GM12865 (cell line): ENCODE results near the gene DIMT1.

Source experiments
- DNase-seq: peaks from one replicate; pipeline ENCODE4 v3.0.0; 2010; ENCODE audit warnings: low read depth
- H3K4me3 ChIP-seq: 2 replicates; pipeline ENCODE4 v1.5.1; 2011; ENCODE audit warnings: mild to moderate bottlenecking, low read depth, low read length, control low read depth
- TF ChIP-seq, protein P1 (sequence below): IDR thresholded peaks from 2 replicates; pipeline ENCODE4 v1.5.1; 2011; ENCODE audit warnings: low read length, control low read depth, low read depth, inconsistent platforms; ENCODE audit not compliant: insufficient read depth; ENCODE audit errors: missing control alignments

The DIMT1 gene

DNA sequence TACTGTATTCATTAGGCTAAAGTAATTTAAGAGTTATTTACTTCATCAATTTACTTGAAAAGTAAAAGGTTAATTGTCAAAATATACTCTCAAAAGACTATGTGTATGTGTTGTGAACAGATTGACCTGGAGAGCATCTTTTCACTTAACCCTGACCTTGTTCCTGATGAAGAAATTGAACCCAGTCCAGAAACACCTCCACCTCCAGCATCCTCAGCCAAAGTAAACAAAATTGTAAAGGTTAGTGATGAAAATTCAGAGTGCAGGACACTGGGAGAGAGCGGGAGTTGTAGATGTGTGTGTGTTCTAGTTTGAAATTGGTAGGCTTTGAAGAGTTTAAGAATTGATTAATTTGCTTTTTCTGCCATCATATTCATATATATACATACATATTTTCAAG lies 55.8 kb downstream of the DIMT1 start:
- no peak for DNase-seq
- no peak overlapping the region for H3K4me3 ChIP-seq
- TF ChIP-seq, protein P1, sequence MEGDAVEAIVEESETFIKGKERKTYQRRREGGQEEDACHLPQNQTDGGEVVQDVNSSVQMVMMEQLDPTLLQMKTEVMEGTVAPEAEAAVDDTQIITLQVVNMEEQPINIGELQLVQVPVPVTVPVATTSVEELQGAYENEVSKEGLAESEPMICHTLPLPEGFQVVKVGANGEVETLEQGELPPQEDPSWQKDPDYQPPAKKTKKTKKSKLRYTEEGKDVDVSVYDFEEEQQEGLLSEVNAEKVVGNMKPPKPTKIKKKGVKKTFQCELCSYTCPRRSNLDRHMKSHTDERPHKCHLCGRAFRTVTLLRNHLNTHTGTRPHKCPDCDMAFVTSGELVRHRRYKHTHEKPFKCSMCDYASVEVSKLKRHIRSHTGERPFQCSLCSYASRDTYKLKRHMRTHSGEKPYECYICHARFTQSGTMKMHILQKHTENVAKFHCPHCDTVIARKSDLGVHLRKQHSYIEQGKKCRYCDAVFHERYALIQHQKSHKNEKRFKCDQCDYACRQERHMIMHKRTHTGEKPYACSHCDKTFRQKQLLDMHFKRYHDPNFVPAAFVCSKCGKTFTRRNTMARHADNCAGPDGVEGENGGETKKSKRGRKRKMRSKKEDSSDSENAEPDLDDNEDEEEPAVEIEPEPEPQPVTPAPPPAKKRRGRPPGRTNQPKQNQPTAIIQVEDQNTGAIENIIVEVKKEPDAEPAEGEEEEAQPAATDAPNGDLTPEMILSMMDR: no peak

DNA sequence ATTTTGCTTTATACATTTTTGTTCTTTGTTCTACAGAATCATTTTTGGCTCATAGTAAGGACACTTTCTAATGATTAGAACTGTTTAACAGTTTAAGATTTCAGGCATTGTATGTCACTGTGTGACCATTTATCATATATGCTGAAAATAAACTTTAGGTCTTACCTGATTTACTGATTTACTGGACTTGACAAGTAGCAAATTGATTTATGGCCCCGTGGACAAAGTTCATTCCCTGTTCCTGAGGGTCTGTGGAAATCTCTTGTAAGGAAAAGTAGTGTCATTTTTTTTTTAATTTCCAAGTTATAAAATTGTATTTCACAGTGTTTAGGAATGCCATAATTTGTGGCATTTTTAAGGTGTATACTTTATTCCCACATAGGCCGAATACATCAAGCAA lies 57.0 kb downstream of the DIMT1 start:
- H3K4me3 ChIP-seq: no peak overlapping the region
- TF ChIP-seq, protein P1: no peak

DNA sequence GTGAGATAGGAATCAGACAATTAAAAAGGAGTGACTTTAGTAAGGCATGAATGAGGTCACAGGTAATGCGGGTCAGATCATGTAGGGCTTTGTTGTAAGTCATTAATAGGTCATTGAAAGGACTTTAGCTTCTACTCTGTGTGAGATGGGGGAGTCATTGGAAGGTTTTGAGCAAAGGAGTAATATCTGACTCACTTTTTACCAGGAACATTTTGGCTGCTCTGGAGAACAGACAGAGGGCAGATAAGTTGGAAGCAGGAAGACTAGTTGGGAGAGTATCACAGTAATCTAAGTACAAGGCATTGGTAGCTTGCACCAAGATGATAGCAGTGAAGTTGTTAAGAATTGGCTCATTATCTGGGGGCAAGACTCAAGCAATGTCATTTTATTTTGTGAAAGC lies 60.3 kb downstream of the DIMT1 start:
- no peak overlapping the region for H3K4me3 ChIP-seq
- TF ChIP-seq, protein P1: no peak
- DNase-seq: no peak

More for the DNA sequence above, 57.0 kb downstream of the DIMT1 start:
- DNase-seq: no peak

DNA sequence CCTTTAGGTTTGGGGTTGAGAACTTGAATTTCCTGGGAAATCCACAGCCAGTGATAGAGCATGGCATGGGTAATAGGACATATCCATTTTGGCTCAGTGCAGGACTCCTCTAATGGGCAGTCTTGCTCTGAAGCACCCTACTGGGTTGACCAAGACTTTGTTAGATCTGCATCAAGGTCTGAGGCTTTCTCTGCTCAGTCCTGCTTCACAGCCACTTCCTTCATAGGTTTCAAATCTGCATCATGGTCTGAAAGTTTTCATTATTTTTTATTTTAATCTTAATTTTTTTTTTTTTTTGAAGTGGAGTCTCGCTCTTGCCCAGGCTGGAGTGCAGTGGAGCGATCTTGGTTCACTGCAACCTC lies 61.2 kb downstream of the DIMT1 start:
- no peak overlapping the region for H3K4me3 ChIP-seq
- DNase-seq: no peak
- TF ChIP-seq, protein P1: no peak

DNA sequence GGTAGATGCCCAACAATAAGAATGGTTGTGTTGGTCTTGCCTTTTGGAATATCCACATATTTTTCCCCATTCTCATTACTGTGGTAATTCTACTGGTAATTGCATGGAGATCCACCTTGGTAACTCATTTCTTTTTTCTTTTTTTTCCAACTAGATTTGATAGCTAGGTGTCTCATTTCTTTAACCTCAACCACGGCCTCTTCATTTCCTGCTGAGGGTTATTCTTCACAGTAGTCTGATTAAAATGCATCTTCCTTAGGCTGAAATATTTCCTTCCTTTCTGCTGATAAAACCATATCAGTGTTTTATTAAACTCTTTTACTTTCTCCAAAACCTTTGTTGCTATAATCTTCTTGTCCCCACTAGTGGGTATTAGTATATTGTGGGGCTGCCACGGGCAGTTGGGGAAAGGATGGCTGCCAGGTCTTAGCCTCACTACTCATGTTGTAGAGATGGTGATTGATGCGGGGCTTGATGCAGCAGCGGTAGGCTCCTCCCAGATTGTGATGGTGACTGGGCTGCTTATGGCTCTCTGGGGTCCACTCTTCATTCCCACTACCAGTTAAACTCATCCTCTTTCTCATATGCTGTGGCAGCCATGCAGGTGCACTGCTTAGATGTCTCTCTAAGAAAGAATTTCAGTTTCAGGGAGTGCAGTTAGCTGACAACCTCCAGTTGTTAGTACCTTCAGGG lies 61.8 kb downstream of the DIMT1 start:
- TF ChIP-seq, protein P1: no peak
- DNase-seq: peak; percentile 61
- H3K4me3 ChIP-seq: no peak overlapping the region

DNA sequence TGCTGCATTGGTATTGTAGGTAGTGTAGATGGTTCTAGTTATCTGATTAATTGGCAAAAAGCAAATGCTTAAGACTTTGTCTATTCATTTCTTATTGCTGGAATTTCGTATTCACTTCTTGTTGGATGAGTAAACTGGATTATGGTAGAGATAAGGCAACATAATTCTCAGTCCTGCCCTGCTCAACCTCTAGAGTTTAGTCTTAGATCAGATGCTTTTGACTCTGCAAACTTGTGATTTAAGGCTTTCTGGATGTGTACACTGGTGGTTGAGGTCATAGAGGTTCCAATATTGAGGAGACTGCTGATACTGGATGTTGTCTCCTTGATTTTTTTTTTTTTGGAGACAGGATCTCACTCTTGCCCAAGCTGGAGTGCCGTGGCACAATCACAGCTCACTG lies 62.7 kb downstream of the DIMT1 start:
- TF ChIP-seq, protein P1: no peak

DNA sequence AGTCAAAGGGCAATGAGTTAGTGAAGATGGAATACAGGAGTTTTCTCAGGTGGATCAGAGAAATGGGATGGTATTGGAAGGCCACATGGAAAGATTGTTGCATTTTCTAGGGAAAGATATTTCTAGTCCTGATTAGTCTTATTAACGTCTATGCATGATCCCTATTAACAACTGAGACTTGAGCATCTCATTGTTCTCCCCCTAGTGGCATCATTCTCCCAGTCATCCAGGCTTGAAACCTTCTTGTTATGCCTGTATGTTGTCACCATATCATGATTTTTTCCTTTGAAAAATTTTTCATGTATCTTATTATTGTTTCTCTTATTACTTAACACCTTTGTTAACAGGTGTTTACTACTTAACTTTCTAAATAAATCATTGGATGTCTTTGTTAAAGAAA lies 63.3 kb downstream of the DIMT1 start:
- TF ChIP-seq, protein P1: no peak
- DNase-seq: peak; percentile 37
- no peak overlapping the region for H3K4me3 ChIP-seq

More for the DNA sequence above, 62.7 kb downstream of the DIMT1 start:
- H3K4me3 ChIP-seq: no peak overlapping the region
- no peak for DNase-seq
